HTERT RPE-1 (cell line): ENCODE data around the gene TSPAN2.

ENCODE experiments used
- in situ Hi-C: fragments of 300-500 bp; cut with MboI; formaldehyde crosslinking; loops from 4 replicates; pipeline ENCODE4 v1.14.3; 2020; ENCODE audit warnings: low sequenced_read_pairs

TSPAN2 gene

DNA sequence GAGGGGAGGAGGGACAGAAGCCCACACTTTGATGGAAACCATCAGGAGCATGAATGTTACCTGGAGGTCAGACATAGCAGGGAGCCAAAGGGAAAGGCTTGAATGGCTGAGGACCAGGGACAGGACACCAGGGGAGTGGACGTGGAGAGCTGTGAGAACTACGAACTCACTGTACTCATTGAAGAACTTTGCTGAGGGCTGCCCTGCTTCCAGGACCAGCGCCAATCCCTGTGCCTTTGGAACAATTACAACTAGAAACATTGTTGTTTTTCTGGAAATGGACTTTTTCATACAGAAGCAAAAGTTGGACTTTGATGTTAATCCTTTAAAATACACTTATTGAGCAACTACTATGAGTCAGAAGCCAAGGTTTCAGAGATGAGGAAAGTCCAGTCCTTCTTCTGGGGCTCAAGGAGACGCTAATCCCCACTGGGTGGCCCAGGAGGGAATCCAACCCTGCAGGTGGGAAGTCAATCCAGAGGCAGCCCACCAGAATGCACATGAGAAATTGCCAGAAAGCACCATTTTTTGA is 12.9 kb downstream of the TSPAN2 start:
- in situ Hi-C loops, result no loop called here

DNA sequence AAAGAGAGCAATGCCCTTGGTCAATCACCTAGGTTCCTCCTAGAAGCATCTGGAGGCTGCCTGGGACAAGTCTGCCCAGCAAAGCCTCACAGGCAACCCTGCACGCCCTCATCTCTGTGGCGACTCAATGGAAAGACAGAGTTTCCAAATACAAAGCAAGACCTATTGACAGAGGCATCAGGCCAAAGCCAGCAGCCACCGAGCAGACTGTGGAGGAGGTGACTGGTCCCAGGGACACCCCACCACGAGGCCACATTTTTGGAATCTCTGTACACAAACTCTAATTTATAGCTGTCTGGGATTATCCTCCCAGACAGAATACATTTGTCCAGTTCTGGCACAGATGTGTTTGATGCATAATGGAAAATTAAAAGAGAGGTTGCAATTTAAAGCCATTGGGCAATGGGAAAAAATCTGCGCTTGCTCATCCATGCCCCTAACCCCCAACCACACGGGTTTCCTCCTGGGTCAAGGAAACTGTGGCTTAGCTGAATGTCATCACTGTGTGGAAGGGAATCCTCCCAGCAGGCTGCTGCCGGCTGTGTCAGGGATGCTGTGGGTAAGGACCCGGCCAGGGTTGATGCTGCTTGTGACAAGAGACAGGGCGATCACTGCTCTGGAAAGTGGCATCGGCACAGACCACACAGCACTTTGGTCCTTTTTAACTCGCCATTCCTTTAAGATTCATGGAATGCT is 14.3 kb downstream of the TSPAN2 start:
- in situ Hi-C loops, result no loop called here

DNA sequence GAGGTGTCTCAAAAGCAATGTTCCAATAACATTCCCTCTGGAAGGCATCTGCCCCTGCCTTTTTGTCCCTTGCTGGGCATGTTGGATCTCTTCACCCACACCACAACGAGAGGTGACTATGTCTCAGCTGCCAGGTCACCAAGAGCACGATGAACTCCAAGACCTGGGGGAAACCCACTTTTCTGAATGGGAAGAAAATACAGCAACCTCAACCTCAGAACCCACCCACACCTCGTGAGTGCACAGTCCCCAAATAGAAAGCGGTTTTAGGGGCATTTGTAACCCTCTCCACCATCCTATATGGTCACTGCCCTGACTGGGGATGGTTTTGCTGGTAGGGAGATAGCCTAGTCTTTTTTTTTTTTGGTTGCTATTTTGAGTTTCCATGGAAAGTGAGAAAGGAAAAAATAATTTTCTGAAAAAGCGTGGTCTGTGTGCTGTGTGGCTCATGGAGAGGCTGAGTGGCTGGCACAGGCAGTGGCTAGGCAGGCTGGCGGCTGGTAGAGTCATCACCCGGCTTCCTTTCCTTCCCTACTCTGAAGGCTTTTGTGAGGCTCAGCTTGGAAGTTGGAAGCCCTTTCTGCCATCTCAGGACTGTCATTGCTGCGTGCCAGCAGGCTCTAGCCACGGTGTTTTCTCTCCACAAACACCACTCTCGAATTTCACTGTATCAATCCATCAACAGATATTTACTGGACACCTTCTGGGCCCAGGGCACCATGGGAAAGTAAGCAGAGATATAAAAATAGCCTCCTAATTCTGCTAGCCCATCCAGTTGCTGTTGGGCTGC is 15.8 kb downstream of the TSPAN2 start:
- in situ Hi-C loops, result no loop called here

DNA sequence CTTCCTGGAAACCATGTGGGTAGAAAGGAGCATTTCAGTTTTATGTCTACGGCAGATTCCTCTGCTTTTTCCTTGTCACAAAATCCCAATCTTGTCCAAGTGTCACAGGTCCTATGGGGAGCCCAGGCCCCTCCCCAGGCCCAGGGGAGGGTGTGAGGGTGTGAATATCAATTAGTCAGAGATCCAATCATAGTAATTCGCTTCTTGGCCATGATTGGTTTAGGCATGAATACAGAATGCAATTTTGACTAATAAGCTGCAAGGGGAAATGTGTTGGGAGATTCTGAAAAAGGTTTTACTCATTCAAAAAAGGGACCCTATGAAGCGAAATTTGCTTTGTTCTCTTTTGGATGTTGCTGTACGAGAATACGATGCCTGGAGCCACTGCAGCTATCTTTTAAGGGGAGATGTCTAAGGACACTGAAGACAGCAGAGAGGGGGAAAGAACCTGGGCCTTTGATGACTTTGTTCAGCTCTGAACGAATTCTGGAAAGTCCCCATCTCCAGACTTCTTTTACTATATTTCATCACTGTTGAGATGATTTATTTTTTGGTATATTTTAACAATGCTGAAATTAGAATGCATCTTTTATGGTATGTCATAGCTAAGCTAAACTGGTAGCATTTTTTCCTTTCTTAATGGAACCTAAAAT is 18.2 kb downstream of the TSPAN2 start:
- in situ Hi-C loops, result no loop called here

DNA sequence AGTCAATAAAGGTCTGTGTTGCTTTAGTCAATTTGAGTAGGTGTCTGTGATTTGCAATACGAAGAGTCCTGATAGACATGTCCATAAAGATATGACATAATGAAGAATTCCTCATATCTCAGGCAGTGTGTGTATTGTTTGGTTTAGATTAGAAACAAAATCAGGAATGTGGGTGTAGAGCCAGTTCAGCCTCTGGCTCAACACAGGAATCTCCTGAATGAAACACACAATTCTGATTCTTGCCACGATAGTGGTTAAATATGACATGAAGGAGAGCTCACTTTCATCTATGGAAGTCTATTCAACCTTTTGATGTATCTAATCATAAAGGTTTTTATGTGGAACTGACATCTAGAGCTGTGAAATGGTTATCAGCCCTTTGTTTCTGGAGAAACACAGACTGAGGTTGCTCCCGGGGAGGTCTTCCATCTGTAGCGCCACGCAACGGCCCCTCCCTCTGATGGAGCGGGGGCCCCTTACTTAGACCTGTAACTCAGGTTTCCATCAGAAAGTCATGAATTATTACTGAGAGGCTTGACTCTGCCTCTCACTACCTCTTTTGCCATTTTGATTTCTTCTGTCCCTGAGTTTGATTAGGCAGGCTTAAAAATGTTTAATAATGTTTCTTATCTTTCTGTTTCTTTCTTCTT is 19.5 kb downstream of the TSPAN2 start:
- in situ Hi-C loops, result no loop called here

DNA sequence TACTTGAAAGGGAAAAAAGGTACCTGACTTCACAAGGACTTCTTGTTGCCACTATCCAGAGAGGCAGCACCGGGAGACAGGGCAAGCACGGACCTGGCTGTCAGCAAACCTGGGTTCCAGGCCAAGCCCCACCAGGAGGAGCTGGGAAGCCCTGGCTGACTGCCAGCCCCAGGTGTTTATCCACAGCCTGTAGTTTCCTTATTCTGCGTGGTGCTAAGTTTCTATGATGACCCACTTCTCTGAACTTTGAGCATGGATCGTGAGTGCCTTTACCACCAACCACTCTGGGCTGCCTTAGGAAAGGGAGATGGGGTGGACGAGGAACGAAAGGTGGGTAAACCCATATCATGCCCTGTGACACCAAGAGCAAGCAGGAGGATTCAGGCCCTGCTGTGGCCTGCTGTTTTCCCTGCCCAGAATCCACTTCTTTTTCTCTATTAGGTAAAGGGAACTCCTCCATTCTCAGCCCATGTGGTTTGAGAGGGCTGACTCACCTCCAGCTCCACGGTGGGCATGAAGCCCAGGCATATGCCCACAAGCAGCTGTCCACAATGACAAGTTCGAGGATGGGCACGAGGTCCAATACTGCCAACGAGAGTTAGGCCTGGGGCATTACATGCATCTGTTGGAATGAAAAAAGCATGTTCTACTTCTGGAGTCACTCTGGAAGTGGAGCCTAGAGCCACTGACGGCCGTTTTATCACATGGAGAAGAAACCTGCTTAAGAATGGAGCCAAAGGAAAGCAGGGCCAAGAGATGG is 20.3 kb downstream of the TSPAN2 start:
- in situ Hi-C loops, result no loop called here

DNA sequence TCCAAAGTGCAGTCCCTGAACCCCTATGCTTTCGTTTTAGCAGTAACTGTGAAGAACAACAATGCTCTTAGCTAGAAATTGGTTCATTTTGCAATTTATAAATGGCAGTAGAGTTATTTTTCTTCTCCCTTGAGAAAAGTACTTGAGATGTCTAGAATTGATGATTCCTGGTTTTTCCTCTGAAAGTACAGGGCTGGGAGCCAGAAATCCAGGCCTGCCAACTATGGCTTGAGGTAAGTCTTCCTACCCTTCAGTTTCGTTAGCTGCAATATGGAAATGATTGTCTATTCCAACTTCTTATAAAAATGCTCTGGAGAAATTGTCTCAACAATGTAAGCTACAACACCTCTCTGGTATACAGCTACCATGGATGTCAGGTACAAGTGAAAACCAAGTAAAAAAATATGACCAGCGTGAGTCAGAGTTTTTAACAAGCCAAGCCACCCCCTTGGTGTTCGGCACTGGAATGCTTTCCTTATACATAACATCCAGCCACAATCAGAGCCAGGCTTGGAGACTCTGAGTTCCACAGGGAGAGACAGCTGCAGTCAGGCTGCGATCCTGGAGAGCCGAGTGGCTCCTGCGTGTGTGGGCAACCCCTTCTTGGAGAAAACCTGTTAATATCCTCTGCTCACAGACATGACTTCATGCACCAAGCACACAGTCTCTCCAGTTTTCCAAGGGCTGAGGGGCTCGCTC is 22.0 kb downstream of the TSPAN2 start:
- in situ Hi-C loops, result no loop called here

DNA sequence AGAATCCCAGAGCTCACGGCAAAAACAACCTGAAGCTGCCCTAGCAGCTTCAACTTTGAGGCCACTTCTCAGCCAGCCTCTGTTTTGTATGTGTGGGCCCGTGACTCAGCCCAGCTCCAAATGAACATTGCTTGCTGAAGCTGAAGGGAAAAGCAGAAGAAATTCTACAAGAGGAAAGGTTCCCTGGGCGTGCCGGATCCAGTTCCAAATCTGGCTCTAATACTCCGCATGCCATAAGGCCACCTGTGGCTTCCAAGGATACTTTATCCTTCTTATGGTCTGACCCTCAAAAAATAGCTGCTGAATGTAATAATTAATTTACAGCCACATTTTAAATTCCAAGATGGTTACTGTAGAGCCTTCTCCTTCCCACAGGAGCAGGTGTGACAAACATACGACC is 24.3 kb downstream of the TSPAN2 start:
- in situ Hi-C loops, result no loop called here

DNA sequence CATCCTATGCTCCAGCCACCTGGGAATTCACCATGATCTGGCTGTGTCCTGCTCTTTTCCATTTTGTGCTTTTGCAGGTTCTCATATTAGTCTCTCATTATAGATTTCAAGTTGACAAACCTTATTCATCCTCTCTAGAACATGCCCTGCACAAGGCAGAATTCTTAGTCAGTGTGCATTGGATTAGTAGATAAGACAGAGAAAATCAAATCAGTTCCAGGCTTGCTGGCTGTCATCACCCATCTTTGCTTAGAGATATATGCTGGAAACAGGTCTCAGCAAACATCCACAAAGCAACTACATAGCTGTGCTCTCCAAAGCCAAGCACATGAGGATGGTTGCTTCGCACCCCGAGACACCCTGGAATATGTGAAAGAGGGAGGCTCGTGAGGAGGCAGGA is 24.8 kb downstream of the TSPAN2 start:
- in situ Hi-C loops, result no loop called here

DNA sequence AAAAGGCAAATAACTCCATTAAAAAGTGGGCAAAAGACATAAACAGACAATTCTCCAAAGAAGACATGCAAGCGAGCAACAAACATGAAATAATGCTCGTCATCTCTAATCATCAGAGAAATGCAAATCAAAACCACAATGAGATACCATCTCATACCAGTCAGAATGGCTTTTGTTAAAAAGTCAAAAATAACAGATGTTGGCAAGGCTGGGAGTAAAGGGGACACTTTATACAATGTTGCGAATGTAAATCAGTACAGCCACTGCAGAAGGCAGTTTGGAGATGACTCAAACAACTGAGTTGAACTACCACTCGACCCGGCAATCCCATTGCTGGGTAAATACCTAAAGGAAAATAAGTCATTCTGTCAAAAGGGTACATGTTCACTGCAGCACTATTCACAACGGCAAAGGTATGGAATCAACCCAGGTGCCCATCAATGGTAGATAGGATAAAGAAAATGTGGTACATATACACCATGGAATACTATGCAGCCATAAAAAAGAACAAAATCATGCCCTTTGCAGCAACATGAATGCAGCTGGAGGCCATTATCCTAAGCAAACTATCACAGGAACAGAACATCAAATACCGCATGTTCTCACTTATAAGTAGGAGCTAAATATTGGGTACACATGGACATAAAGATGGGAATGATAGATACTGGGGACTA is 25.9 kb downstream of the TSPAN2 start:
- in situ Hi-C loops, result no loop called here

DNA sequence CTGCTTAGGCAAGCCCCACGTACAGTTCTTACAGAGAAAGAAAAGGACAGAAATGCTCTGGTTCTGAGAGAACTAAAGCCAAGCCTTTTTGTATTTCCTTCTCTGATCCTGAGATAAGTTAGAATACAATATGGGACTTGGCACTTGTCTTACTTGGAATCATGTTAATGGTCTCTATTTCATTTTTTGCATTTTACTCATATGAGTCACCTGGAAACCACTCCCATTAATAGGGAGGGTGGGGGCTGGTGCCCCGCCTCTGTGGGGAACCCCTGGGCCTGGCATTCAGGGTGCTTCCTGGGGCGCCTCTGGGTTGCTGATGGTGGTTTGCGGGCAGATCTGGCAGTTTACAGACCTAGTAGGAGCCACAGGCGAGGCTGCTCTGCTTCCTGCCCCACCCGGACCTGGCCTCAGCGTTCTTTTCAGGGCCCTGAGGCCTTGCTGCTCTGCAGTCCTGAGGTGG is 26.7 kb downstream of the TSPAN2 start:
- in situ Hi-C loops, result no loop called here

DNA sequence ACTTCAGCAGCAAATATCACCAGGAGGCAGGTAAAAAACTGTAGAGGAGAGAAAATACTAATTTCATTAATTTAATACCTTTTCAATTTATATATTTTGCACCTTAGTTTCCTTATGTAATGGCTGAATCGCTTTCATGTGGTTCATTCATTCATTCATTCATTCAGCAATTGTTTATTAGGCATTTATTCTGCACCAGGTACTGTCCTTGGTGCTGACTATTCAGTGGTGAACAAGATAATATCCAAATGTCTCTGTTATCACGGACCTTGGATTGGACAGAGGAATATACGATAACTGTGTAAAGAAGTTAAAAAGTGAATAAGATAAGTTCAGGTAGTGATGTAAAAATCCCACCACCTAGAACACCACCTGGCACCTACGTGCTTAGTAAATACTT is 28.8 kb downstream of the TSPAN2 start:
- in situ Hi-C loops, result no loop called here

DNA sequence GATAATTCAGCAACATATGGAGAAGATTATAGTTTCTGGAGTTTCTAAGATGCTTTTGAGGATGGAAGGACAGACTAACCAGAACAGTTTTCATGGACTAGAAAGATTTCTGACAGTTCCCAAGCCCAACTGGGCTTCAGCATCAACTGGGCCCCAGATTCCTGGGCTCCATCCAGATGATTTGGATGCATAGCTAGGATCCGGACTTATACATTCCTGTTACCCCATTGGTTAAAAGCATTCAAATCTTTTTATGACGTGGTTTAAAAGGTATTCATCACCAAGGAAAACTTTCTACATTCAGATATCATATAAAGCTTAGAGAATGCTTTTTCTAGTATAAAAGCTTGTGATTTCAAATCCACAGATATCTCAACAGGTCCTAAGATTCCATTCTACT is 30.0 kb downstream of the TSPAN2 start:
- in situ Hi-C loops, result no loop called here

DNA sequence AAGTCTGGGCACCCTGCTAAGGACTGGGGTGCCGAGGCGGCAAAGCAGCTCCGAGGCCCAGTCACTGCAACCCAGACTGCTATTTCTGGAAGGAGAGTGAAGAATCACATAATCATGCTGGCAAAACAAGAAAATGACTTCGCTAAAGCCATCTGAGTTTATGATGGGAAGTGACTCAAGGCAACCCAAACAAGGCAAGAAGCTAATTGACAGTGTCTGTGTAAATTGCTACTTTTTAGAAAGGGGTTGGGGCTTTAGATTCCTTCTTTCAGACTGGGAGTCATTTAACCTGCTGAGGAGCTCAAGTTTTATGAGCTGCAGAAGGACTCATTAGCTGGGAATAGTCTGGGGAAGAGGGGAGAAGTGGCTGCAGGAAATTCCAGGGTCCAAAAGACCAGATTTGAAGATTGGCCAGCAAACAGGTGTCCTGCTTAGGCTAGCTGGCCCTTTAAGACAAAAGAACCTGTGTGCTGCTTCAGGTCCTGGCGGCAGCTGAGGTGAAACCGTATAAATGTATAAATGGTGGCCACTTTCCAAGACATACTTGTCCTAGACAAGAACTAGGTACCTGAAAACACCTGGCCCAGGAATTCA is 31.5 kb downstream of the TSPAN2 start:
- in situ Hi-C loops, result no loop called here

DNA sequence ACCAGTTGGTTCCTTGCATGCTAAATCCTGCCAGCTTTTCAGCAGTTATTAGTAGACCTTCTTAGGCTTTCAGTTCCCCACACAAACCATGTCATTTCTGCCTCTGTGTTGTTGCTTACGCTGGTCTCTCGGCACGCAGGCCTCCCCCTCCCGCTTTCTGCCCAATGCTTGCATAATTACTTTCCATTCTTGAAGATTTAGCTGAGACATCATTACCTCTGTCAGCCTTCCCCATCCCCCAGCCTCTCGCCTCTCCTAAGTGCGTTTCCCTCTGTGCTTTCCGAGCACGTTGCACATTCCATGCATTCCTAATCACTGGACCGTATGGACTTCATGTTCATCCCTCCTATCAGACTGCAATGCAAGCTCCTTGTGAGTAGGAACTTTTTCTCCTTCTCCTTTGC is 32.9 kb downstream of the TSPAN2 start:
- in situ Hi-C loops, result no loop called here

DNA sequence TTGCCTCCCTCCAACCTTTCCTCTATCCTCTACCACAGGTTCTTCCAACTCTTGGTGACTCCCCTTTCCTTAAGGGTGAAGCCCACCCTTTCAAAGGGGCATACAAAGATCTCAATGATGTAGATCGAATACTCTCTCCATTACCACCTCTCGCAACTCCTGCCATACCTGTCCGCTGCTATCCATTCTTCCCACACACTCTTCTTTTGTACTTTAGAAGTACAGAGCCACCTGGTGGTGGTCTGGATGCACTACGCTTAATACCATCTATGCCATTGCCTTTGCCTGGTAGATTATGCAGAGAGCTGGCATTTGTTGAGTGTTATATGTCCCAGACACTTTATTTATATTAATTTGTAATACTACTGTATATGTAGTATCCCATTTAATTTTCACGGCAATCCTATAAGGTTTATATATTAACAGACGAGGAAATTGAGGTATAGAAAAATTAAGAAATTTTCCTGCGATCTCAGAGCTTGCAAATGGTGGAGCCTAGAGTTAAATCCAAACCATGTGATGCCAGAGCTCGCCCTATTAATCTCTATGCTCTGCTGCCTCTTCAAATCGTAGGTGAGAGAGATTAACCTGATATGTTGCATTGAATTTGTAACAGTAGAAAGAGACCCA is 36.7 kb downstream of the TSPAN2 start:
- in situ Hi-C loops, result no loop called here

DNA sequence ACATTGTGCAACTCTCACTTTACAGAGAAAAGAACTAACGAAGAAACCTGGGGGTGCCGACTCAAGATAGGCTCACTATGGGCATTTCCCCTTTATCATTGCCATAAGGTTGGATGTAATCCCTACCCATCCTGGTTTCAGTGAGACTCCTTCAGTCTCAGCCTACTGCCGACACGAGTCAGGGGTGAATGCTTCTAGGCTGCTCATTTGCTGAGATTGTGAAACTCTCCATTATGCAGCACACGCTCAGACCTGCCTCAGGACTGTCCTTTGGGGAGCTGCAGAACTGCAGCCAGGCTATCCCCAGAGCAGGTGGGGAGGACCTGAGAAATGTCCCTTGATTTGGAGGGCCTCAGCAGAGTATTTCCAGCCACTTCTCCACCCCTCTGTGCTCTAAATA is 37.5 kb downstream of the TSPAN2 start:
- in situ Hi-C loops, result no loop called here

DNA sequence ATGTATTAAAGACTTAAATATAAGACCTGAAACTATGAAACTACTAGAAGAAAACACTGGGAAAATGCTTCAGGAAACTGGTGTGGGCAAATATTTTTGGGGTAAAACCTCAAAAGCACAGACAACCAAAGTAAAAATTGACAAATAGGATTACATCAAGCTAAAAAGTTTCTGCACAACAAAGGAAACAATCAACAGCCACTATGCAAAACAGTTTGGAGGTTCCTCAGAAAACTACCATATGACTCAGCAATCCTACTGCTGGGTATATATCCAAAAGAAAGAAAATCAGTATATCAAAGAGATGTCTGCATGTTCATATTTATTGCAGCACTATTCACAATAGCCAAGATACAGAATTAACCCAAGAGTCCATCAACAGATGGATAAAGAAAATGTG is 42.6 kb downstream of the TSPAN2 start:
- in situ Hi-C loops, result no loop called here
